LNCaP clone FGC (cell line): Measurements from ENCODE around the gene SERTM2.

Experiments used
- DNase-seq: peaks from one replicate; pipeline ENCODE4 v3.0.0-alpha.2; 2011; ENCODE audit warnings: low read depth
- H3K4me3 ChIP-seq: 2 replicates; pipeline ENCODE4 v1.5.1; 2011; ENCODE audit warnings: mild to moderate bottlenecking, low read depth, low read length, control low read depth
- TF ChIP-seq, protein P1 (sequence below): IDR thresholded peaks from 2 replicates; pipeline ENCODE4 v1.5.1; 2012; ENCODE audit warnings: mild to moderate bottlenecking; ENCODE audit not compliant: control insufficient read depth, insufficient read depth; ENCODE audit errors: extremely low read depth

SERTM2 gene

DNA sequence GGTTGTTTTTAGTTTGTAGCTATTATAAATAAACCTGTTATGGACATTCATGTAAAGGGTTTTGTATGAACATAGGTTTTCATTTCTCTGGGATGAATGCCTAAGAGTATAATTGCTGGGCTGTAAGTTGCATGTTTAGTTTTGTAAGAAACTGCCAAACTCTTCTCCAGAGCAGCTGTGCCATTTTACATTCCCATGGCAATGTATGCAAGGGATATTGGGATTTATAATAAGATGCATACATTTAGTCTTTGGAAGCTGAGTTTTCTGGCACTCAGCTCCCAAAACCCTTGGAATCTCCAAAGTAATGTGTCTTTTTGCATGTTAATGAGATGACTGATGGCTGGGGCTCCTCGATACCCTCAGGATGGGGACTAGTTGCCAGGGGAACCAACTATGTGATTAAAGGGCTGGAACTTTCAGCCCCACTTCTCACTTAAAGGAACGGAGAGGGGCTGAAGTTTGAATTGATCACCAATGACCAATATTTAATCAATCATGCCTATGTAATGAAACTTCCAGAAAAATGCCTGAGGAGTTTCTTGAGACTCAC, 44.0 kb downstream of the SERTM2 start:
- DNase-seq: no peak
- H3K4me3 ChIP-seq: no peak overlapping the region
- TF ChIP-seq, protein P1, sequence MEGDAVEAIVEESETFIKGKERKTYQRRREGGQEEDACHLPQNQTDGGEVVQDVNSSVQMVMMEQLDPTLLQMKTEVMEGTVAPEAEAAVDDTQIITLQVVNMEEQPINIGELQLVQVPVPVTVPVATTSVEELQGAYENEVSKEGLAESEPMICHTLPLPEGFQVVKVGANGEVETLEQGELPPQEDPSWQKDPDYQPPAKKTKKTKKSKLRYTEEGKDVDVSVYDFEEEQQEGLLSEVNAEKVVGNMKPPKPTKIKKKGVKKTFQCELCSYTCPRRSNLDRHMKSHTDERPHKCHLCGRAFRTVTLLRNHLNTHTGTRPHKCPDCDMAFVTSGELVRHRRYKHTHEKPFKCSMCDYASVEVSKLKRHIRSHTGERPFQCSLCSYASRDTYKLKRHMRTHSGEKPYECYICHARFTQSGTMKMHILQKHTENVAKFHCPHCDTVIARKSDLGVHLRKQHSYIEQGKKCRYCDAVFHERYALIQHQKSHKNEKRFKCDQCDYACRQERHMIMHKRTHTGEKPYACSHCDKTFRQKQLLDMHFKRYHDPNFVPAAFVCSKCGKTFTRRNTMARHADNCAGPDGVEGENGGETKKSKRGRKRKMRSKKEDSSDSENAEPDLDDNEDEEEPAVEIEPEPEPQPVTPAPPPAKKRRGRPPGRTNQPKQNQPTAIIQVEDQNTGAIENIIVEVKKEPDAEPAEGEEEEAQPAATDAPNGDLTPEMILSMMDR: no peak

DNA sequence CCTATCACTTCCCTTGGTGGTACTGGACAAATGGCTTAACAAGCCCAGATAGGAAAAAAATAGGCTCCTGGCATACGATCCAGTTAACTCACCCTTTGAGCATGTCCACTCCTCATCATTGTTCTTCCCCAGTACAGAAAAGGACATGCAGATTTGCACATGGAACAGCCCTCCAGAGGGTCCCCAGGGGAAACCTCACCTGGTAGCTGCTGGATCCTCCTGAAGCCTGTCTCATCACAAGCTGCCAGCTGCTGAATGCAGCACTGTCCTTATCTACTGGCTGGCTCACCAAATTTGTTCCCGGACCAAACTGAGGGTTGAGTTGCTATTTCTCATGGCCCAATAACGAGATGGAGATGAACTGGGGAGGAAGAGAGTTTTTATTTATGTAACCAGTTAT, 49.4 kb downstream of the SERTM2 start:
- no peak for DNase-seq
- TF ChIP-seq, protein P1: no peak
- no peak overlapping the region for H3K4me3 ChIP-seq

DNA sequence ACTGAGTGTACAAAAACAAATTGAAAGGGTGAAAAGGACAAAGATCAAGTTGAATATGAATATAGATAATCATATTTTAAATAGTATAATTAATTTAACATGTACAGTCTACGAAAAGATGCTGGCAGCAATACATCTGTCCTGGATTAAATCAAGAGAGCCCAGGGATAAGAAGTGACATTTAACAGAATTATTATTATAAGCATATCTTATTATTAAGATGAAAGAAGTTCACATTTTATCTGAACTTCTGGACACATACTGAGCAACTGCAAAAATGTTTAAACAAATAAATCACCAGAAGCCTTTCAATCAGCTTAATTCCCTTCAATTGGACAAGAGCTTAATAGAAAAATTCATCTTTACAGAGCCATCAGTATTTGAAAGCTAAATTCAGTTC, 50.4 kb downstream of the SERTM2 start:
- no peak overlapping the region for H3K4me3 ChIP-seq
- DNase-seq: no peak
- TF ChIP-seq, protein P1: no peak

DNA sequence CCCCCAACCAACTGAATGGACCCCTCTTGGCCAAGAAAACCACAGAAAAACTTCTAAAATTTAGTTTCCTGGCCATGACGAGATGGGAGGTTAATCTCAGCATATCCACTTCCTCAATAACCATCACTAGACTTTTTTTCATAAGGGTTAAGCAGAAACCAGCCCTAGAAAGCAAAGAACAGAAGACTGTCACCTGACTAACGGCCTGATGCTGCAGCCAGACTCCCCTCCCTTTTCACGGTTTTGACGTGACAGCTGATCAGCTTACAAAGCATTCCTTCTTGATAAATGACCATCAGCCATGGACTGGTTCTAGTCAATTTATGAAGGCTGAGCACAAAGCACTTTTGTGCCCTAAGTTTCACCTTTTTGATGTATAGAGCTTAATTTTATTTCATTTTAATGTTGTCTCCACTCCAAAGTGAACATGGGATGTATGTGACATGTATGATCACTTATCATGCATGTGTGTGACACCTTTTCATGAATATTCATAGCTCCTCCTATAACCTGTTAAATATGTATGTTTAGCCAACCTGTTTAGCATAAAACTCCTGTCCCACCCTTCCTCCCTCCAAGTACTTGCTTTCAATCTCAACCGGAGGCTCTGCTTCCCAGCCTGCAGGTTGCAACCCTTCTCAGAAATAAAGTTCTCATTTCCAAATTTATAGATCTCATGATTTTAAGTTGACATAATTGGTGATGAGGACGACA, 56.3 kb downstream of the SERTM2 start:
- H3K4me3 ChIP-seq: no peak overlapping the region
- no peak for DNase-seq
- TF ChIP-seq, protein P1: no peak

DNA sequence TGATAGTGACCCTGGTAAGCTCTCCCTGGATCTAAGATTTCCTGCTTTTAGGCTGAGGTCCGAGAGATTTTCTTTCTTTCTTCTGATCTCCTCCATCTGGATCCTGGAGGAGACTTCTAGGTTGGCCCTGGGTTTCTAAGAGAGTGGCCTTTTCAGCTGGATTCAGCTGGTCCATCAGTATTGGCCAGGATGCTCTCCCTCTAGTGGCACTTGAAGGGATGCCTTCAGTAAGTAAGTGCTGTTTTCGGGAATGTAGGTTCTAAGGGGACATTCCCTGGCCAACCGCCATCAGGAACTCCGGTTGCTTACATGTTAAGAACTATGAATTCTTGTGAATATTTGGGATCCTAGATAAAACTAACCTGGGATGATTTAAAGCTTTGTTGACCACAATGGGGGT, 56.9 kb downstream of the SERTM2 start:
- TF ChIP-seq, protein P1: peak; percentile 58
- no peak overlapping the region for H3K4me3 ChIP-seq
- DNase-seq: no peak

DNA sequence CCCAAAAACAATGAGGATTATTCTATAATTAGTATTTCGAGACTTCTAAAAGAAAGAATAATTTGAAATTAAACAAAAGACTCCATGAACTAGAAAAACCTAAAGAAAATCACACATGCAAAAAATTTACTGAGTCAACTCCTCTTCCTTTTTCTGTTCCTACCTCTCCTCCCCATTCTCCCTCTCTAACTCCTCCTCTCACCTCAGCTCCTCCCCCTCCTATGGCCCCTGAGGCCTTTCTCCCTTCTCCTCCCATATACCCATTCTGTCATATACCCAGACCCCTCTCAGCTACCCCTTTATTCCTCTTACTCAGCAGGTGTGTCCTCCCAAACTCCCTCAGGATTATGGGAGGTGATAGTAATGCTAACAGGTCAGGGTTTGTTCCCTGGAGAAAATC, 57.4 kb downstream of the SERTM2 start:
- no peak for DNase-seq
- no peak overlapping the region for H3K4me3 ChIP-seq
- TF ChIP-seq, protein P1: no peak
